ENCODE results near the gene MCM8. TPM values are rescaled to one million over a fixed set of nuclear protein-coding genes. Genes with fewer than 3 reads are reported as not detected.

Gene MCM8
- total RNA-seq, 4 donors from 2014 or later: 2.6 to 7.2 (median 5.9) TPM

DNA sequence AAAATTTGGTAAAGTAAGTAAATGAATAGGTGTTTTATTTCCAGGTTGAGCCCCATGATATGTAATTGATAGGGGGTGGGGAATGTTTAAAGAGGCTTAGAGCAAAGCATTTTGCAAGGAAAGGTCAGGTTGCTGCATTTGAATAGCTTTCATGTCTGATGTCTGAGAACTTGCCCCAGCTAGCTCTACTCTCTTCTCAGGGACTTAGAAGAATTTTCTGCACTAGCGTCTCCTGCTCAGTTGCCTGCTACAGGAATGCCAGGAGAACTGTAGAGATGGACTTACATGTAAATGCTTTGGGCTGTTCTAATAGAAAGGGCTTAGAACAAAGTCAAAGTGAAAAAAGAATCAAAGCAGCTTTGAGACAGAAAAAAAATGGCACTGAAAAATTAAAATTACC is 35.6 kb upstream of the MCM8 start:
- TF ChIP-seq, protein P1, sequence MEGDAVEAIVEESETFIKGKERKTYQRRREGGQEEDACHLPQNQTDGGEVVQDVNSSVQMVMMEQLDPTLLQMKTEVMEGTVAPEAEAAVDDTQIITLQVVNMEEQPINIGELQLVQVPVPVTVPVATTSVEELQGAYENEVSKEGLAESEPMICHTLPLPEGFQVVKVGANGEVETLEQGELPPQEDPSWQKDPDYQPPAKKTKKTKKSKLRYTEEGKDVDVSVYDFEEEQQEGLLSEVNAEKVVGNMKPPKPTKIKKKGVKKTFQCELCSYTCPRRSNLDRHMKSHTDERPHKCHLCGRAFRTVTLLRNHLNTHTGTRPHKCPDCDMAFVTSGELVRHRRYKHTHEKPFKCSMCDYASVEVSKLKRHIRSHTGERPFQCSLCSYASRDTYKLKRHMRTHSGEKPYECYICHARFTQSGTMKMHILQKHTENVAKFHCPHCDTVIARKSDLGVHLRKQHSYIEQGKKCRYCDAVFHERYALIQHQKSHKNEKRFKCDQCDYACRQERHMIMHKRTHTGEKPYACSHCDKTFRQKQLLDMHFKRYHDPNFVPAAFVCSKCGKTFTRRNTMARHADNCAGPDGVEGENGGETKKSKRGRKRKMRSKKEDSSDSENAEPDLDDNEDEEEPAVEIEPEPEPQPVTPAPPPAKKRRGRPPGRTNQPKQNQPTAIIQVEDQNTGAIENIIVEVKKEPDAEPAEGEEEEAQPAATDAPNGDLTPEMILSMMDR (IDR thresholded peaks at IDR 0.05): no peak
- TF ChIP-seq POLR2A (IDR thresholded peaks at IDR 0.05): no peak
- WGBS, 2 donors: 0% methylated on average over 1 of the region's 1 CpG; no CpG with 5 or more reads in 1 of the 2 donors
- no peaks in the 10 kb centered on the region for H3K9me3 ChIP-seq
- intact Hi-C loops (cut with DNase I): no loop called here
- H3K4me1 ChIP-seq: peaks cover 3 to 21% (median 11%) of the 10 kb centered on the region in 3 donors
- no peak overlapping the region for H3K27ac ChIP-seq
- H3K36me3 ChIP-seq: no peaks in the 10 kb centered on the region
- peaks cover 0 to 38% (median 6%) of the 10 kb centered on the region in 4 donors for H3K27me3 ChIP-seq
- no peak for DNase-seq
- H3K4me3 ChIP-seq: no peak overlapping the region

DNA sequence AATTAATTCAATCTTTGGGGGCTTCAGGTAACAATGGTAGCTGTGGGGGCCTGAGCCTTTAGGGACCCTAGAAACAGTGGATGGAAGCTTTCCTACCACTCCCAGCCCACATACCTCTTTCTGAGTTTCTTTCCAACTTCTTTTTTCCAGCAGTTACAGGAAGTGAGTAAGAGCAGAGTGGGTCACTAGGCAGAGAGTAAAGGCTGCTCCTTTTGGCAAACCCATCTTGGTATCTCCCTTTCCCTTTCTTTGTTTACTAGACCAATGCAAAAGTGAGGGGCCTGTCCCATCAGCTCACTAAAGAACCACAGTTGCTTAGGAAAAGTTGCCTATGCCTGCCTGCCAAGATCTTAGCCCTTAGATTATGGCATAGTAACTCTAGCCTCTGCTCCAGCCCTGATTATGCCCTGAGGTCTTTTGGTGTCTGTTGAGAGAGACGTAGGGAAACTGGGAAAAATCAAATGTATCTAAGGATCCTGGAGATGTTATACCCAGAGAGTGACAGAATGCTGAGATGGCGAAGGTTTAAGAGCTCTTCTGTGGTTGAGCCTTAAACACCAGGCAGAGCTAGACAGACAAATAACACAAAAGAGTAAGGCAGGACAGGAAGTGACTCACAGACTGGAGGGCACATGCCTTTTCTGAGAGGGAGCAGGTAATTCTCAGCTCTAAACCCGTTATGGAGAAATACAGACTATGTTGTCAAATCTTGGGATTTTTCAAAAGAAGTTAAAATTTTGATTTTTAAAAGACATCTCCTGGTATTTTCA is 31.4 kb upstream of the MCM8 start:
- 9 to 24% methylated on average over 3 of the region's 3 CpGs for WGBS, 2 donors
- Histone ChIP-seq H3K9me3 (no peaks in the 10 kb centered on the region), H3K27me3 (peaks cover 0 to 23% (median 0%) of the 10 kb centered on the region in 4 donors), H3K4me3 (no peak overlapping the region), H3K27ac (no peak overlapping the region), H3K4me1 (peaks cover 0 to 13% (median 3%) of the 10 kb centered on the region in 3 donors), H3K36me3 (no peaks in the 10 kb centered on the region)
- intact Hi-C loops (cut with DNase I): no loop called here
- TF ChIP-seq POLR2A (IDR thresholded peaks at IDR 0.05): no peak
- TF ChIP-seq, protein P1 (IDR thresholded peaks at IDR 0.05): no peak
- DNase-seq: no peak

DNA sequence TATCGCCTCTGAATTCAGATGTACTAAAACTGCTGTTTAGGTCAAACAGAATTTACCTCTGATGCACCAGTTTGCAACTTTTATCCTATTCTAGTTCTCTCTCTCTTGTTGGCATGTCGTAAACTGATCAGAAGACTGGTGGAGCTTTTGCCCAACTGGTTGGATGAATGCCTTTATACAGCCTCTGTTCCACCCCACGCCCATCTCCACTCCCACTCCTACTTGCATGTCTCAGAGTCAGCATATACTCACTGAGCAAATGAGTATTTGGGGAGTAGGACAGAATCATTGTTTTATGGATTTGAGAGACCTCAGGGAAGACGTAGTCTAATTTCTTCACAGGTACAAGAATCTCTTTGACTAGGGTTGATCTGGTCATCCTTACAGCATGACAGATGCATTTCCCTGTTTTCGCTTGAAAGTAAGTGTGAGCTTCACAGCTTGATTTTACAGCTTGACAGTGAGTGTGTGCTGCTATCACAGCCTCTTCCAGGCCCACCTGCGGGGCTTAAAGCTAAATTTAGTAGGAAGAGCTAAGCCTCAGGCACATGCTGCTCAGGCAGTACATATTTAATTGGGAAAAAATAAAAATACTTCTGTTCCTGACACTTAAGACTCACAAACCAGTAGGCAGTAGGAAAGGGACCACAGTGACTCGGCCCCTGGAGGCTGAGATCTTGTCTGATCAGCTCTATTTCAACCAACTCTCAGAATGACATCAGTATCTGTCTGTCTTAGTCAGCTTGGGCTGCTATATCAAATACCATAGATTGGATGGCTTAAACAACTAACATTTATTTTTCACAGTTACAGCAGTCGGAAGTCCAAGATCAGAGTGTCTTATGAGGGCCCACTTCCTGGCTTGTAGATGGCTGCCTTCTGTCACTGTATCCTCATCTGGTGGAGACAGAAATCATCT is 30.6 kb upstream of the MCM8 start:
- H3K36me3 ChIP-seq: no peaks in the 10 kb centered on the region
- intact Hi-C loops (cut with DNase I): no loop called here
- peaks cover 0 to 13% (median 3%) of the 10 kb centered on the region in 3 donors for H3K4me1 ChIP-seq
- no peak overlapping the region for H3K27ac ChIP-seq
- TF ChIP-seq, protein P1 (IDR thresholded peaks at IDR 0.05): no peak
- TF ChIP-seq POLR2A (IDR thresholded peaks at IDR 0.05): no peak
- no peak for DNase-seq
- H3K9me3 ChIP-seq: no peaks in the 10 kb centered on the region
- peaks cover 0 to 22% (median 0%) of the 10 kb centered on the region in 4 donors for H3K27me3 ChIP-seq
- 38 to 50% methylated on average over 8 of the region's 8 CpGs for WGBS, 2 donors
- no peak overlapping the region for H3K4me3 ChIP-seq

DNA sequence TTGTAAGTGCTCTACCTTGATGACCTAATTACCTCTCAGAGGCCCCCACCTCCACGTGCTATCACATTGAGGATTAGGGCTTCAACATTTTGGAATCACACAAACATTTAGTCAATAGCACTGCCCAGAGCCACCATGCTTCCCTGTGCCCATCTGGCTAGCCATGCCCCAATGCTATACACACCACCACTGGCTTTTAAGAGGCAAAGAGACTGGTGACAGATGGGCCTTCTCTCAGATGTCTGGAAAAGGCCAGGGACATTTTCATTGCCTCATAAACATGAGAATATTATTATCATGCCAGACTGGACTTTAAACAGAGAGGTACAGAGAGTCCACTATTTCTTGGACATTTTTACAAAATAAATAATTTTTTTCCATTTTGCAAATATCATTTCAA is 29.9 kb upstream of the MCM8 start:
- intact Hi-C loops (cut with DNase I): no loop called here
- no peak overlapping the region for H3K4me3 ChIP-seq
- H3K36me3 ChIP-seq: no peaks in the 10 kb centered on the region
- no peak for DNase-seq
- no peaks in the 10 kb centered on the region for H3K9me3 ChIP-seq
- TF ChIP-seq POLR2A (IDR thresholded peaks at IDR 0.05): no peak
- TF ChIP-seq, protein P1 (IDR thresholded peaks at IDR 0.05): no peak
- peaks cover 0 to 22% (median 0%) of the 10 kb centered on the region in 4 donors for H3K27me3 ChIP-seq
- no peak overlapping the region for H3K27ac ChIP-seq
- 36 to 45% methylated on average over 1 of the region's 1 CpG for WGBS, 2 donors
- H3K4me1 ChIP-seq: peaks cover 0 to 13% (median 3%) of the 10 kb centered on the region in 3 donors

DNA sequence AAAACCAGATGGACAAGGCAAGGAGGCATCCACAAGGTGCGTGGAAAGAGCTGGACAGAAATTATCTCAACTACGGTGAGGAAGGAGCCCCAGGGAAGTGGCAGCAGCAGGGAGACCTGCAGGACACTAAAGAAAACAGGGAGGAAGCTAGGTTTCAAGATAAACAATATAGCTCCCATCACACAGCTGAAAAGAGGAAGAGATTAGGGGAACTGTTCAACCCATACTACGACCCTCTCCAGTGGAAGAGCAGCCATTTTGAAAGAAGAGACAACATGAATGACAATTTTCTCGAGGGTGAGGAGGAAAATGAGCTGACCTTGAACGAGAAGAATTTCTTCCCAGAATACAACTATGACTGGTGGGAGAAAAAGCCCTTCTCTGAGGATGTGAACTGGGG is 27.0 kb upstream of the MCM8 start:
- Histone ChIP-seq H3K4me3 (no peak overlapping the region), H3K9me3 (no peaks in the 10 kb centered on the region), H3K27ac (no peak overlapping the region), H3K36me3 (no peaks in the 10 kb centered on the region), H3K27me3 (peaks cover 0 to 17% (median 0%) of the 10 kb centered on the region in 4 donors), H3K4me1 (peaks cover 0 to 13% (median 3%) of the 10 kb centered on the region in 3 donors)
- no peak for DNase-seq
- intact Hi-C loops (cut with DNase I): no loop called here
- 62 to 73% methylated on average over 5 of the region's 5 CpGs for WGBS, 2 donors
- TF ChIP-seq POLR2A (IDR thresholded peaks at IDR 0.05): no peak
- TF ChIP-seq, protein P1 (IDR thresholded peaks at IDR 0.05): no peak

All from esophagus squamous epithelium (tissue), 5 donors.